HG02678 (cell line): ENCODE data around the gene OSBPL2.

Experiments
- ATAC-seq: cut with Tn5 transposase; IDR thresholded peaks from one replicate; pipeline ENCODE4 v1.9.1; 2021; ENCODE audit warnings: mild to moderate bottlenecking, moderate library complexity; ENCODE audit not compliant: unreplicated experiment

The OSBPL2 gene

GRCh38 chr20:62237801-62238568 is at the start of gene OSBPL2:
Gene OSBPL2 (plus strand): TSS chr20:62238521. CDS start chr20:62256185, 17,664 bp downstream.
- peak; percentile 97 for ATAC-seq

GRCh38 chr20:62190639-62191411 is 47.5 kb upstream of the OSBPL2 start:
- no peak for ATAC-seq

GRCh38 chr20:62191781-62192559 is 46.4 kb upstream of the OSBPL2 start:
- ATAC-seq = no peak

GRCh38 chr20:62192635-62193034 is 45.7 kb upstream of the OSBPL2 start:
- ATAC-seq = no peak

- ATAC-seq = no peak
Measured at GRCh38 chr20:62193079-62194025, 45.0 kb upstream of the OSBPL2 start.

GRCh38 chr20:62195075-62195405 is 43.3 kb upstream of the OSBPL2 start:
- ATAC-seq = no peak

- no peak for ATAC-seq
Measured at GRCh38 chr20:62195736-62196135, 42.6 kb upstream of the OSBPL2 start.

GRCh38 chr20:62196286-62196685 is 42.0 kb upstream of the OSBPL2 start:
- no peak for ATAC-seq

- no peak for ATAC-seq
Measured at GRCh38 chr20:62197311-62197710, 41.0 kb upstream of the OSBPL2 start.

- ATAC-seq = no peak
Measured at GRCh38 chr20:62197801-62198200, 40.5 kb upstream of the OSBPL2 start.

- ATAC-seq = no peak
Measured at GRCh38 chr20:62198496-62198895, 39.8 kb upstream of the OSBPL2 start.

- ATAC-seq = no peak
Measured at GRCh38 chr20:62198931-62199330, 39.4 kb upstream of the OSBPL2 start.

- no peak for ATAC-seq
Measured at GRCh38 chr20:62200491-62201172, 37.7 kb upstream of the OSBPL2 start.

- no peak for ATAC-seq
Measured at GRCh38 chr20:62201173-62202082, 36.9 kb upstream of the OSBPL2 start.

GRCh38 chr20:62202083-62202395 is 36.3 kb upstream of the OSBPL2 start:
- no peak for ATAC-seq

- no peak for ATAC-seq
Measured at GRCh38 chr20:62202676-62203377, 35.5 kb upstream of the OSBPL2 start.

GRCh38 chr20:62203378-62204030 is 34.8 kb upstream of the OSBPL2 start:
- ATAC-seq = no peak
